CD4-positive, alpha-beta T cell treated with Interleukin-10 for 1 hour (primary cell): Measurements from ENCODE around the gene KLC4.
A peak's percentile ranks its signal among the peaks of the same experiment; 100 is the strongest.

ENCODE experiments used
- DNase-seq: peaks from one replicate; pipeline ENCODE4 v3.0.0-alpha.2; 2020

The KLC4 gene

DNA sequence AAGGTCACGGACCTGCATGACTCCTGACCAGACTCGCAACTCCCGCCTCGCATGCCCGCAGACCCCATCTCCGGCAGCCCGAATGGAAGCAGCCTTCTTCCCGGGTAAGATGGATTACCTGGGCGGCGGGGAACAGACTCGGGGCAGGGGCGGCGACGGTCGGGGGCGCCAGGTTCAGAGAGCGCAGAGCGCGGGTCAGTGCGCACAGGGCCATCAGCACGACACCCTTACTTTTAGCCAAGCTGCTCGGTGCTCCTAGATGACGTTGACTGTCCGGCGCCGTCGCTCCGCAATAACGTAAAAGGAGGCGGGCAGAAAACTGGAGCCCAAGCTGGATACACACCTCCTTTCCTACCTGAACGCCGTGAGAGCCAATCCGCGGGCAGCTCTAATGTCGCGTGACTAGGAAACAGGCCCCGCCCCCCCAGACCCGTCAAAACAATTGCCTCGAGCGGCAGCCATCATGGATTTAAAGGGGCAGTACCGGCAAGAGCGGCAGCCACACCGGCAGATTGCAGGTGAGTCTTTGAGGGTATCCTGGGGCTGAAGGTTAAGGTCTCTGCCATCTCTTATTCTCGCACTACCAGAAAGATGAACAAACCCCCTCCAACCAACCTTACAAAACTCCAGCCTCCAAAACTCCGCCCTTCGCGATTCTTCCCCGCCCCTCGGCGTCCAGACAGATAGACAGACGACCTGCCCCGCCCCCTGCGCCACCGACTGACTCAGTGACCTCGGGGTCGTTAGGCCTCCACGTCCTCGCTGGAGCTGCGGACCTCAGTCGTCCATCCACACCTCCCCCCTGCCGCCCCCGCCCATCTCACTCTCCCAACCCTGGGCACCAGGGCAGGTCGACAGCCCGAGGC, at the start of gene KLC4, which contains the start of gene MRPL2:
TSS of gene KLC4 (plus strand) at position 464 of the 866 bp plus-strand sequence. CDS start 1,705 bp downstream, outside the sequence.
TSS of gene MRPL2 (minus strand) at position 267 of the 866 bp plus-strand sequence. CDS start at position 214, 53 bp downstream.
- DNase-seq = peak; percentile 98

DNA sequence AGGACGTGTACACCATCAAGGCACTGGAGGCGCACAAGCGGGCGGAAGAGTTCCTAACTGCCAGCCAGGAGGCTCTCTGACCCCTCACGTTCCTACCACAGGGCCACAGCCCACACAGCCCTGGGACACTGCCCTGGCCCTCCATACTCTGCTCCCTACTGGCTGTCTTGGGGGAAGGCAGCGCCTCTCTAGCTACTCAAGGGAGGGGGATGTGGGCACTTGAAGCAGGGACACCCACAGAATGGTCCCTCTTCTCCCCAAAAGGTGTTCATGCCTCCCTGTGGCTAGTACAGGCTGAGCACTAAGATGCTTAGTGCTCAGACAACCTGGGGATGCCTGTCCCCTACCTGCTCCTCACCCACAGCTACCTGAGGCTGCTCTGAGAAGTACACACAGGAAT, 48.2 kb upstream of the KLC4 start:
- no peak for DNase-seq

DNA sequence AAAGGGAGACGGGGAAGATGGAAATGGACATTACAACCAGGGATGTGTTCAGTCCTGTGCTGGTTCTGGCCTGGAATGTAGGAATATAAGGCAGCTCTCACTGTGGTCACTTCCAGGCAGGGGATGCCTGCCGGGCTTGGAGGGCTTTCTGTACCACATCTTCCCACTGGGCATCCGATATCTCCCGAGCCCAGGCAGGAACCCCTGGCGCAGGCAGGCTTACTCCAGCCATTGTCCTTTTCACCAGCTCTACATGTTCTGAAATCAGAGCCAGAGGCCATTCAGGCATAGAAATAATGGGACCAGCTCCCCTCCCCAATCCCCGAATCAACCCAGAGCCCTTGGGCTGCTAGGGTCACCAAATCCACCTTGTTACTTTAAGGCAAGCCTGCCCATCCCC, 47.1 kb upstream of the KLC4 start:
- DNase-seq = no peak

DNA sequence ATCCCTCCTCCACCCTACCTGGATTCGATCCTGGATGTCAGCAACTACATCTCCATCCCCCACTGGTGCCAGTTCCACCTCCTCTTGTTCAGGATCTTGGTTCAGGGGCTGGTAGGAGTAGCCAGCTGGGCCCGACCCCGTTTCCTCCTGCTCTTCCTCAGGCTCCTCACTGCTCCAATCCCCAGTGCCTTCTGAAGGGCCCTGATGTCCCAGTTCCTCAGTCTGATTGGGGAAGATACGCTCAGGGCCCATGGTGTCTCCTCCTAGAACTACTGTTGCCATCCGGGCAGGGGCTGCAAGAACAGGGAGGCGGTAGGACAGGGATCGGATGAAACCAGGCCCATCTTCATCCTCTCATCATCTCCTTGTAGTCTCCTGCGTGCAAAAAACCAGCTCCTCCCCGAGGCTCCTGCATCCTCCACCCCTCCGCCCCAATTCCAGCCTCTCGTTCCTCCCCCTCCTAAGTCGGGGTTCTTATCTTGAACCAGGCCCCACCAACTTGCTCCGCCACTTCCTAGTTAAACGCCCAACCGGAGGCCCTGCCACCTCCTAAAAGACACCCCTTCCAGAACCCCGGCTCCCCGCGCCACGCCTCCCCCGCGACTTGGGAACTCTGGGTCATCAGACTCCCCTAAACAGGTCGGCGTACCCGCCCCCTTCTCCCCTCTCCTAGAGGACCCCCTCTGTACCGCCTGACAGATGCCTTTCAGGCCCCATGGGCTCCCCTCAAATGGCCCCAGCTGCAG, 46.2 kb upstream of the KLC4 start:
- no peak for DNase-seq

GRCh38 chr6:43013843-43014433, 45.5 kb upstream of the KLC4 start, which contains the start of the genes KLHDC3 and MEA1:
TSS of gene KLHDC3 (plus strand) at chr6:43014249. CDS start at chr6:43017193, 2,944 bp downstream.
TSS of gene MEA1 (minus strand) at chr6:43013946. CDS start at chr6:43013813, 133 bp downstream.
- peak; percentile 100 for DNase-seq

GRCh38 chr6:43014434-43014909, 45.0 kb upstream of the KLC4 start:
- no peak for DNase-seq

GRCh38 chr6:43016176-43016942, 43.1 kb upstream of the KLC4 start:
- DNase-seq = no peak

- DNase-seq = no peak
Measured at GRCh38 chr6:43016943-43017334, 42.5 kb upstream of the KLC4 start.

- DNase-seq = no peak
Measured at GRCh38 chr6:43019152-43019551, 40.3 kb upstream of the KLC4 start.

DNA sequence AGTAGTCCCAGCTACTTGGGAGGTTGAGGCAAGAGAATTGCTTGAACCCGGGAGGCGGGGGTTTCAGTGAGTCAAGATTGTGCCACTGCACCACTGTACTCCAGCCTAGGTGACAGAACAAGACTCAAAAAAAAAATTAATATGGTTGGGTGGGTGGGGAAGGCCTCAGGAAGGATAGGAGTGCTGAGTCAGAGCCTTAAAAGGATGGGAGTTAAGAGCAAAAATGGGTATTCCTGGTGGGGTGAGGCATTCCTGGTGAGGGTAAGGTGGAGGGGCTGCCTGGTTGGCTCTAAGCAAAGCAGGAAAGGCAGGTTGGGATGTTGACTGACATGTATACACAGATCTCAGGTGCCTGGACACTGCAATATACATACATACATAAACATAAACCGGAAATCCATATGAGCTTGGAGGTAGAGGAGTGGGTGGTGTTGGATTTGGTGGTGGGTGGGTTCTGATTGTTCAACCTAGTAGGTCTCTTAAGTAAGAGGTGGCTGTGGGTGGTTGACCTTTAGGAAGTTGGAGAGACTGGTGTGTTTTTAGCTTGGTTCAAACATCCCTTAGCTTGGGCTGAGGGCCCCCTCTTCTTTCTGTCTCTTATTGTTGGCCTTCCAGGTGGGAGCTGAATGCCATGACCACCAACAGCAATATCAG, 39.3 kb upstream of the KLC4 start:
- DNase-seq = no peak

GRCh38 chr6:43020847-43021246, 38.6 kb upstream of the KLC4 start:
- no peak for DNase-seq

DNA sequence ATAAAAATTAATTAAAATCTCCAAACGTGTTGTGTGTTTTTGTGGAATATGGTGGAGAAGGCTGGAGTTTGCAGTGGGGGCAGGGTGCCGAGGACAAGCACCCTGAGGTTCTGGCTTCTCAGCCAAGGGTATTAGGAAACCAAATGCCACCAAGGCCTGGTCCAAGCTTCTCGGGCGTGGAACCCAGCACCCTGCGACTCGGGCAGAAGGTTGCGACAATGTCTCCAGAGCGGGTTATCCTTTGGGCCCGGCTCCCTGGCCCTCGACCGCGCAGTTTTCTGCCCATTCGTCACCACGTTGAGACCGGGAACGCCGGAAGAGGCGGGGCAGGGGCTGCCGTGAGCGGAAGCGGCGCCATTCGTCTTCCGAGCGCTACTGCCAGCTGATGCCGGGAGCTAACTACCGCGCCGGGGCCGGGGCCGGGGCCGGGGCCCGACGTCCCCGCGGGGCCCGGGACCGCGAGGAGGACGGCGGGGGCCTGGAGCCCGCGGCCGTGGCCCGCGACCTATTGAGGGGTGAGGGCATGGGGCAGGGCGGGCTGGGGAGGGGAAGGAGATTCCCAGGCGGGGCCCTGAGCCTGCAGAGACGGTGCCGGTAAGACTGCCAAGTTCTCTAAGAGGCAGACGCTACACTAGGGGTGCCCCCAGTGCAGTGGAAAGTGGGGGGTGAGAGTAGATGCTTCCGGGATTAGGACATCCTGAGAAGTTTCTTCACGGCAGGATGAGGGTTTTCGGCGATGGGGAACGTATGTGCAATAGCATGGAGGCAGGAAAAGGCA, 38.0 kb upstream of the KLC4 start, which contains the start of gene RRP36:
TSS of gene RRP36 (plus strand) at position 354 of the 778 bp plus-strand sequence. CDS start at position 386, 32 bp downstream.
- peak; percentile 69 for DNase-seq

DNA sequence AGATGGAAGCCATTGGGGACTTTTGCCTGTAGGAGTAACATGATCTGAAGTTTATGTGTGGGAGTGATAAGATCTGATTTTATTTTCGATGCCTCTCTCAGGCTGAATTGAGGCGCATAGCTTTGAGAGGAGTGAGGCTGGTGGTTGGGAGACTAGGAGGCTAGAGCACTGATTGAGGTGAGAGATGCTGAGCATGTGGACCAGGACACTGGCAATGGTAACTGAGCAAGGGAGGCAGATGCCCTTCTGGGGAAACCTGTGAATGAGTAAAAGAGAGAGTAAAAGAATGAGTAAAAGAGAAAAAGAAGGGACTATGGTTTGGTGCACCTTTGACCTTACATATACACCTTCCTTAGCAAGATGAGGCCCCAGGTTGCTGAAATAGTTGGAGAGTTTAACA, 35.0 kb upstream of the KLC4 start:
- DNase-seq = no peak

- no peak for DNase-seq
Measured at GRCh38 chr6:43026365-43026764, 33.1 kb upstream of the KLC4 start.

DNA sequence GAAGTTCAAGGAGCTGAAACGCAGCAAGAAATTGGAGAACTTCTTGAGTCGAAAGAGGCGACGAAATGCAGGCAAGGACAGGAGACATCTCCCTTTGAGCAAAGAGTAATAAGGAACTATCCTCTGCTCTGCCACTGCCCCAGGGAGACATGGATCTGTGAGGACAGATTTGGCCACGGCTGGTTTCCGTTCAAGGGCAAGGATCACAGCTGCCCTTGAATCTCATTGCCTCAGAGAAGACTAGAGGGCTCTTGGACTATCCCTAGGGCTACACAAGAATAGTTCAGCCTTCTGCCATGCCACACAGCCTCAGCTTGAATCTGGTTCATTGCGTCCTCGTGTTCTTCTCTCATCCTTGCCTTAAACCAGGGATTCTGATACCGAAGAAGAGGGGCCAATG, 30.3 kb upstream of the KLC4 start:
- no peak for DNase-seq

GRCh38 chr6:43032326-43032725, 27.1 kb upstream of the KLC4 start:
- no peak for DNase-seq

DNA sequence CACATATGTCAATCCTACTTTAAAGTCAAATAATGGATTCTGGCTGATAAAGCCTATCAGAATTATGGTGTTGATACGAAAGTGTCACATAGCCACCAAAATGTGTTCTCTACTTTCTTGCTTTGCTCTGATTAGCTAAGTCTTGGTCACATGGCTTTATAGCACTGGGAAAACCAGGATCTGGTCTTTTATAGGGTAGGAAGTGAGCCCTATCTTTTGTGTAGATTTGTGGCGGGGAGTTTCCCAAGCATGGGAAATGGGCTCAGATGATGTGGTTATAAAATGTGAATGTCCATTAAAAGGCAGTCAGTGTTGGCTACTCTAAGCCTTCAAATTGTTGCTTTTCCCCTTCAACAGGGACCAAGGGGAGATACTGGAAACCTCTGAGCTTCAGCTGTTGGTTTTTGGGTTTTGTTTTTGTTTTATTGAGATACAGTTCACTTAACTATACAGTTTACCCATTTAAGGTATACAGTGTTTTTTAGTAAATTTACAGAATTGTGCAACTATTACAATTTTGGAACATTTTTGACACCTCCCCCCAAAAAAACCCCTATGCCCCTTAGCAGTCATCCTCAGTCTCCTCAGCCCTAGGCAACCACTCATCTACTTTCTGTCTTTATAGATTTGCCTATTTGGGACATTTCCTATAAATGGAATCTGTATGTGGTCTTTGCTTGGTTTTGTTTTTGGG, 25.8 kb upstream of the KLC4 start:
- no peak for DNase-seq

- no peak for DNase-seq
Measured at GRCh38 chr6:43034190-43034525, 25.3 kb upstream of the KLC4 start.

GRCh38 chr6:43035495-43036194, 23.8 kb upstream of the KLC4 start:
- no peak for DNase-seq

- DNase-seq = no peak
Measured at GRCh38 chr6:43036712-43037111, 22.7 kb upstream of the KLC4 start.
